CD4-positive, alpha-beta T cell treated with Interleukin-4 for 4 hours (primary cell): Measurements from ENCODE around the gene C1QL4.
"Not testable (repeated sequence)": the region's sequence is repeated elsewhere in the genome, so short reads cannot be mapped to it uniquely, and the experiment has no call there.

Experiments
- DNase-seq: peaks from one replicate; pipeline ENCODE4 v3.0.0-alpha.2; 2020

The C1QL4 gene

DNA sequence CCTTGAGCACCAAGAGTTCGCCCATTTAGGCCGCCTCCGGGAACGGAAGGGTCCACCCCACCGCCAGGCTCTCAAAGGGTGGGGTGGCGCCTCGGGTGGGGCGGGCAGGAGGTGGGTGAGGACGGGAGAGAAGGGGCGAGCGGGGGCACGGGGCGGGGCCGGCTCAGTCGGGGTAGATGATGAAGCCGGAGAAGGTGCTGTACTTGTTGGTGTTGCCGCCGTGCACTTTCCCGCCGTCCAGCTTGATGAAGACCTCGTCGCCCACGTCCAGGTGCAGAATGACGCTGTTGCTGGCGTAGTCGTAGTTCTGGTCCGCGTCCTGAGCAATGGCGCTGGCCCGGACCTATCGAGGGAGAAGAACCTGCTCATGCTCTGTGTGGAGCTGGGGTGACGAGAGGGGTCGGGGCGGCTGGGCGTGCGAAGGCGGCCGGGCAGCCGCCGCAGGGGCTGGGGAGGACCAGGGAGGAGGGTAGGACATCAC, 4.1 kb downstream of the C1QL4 start:
- DNase-seq = no peak

DNA sequence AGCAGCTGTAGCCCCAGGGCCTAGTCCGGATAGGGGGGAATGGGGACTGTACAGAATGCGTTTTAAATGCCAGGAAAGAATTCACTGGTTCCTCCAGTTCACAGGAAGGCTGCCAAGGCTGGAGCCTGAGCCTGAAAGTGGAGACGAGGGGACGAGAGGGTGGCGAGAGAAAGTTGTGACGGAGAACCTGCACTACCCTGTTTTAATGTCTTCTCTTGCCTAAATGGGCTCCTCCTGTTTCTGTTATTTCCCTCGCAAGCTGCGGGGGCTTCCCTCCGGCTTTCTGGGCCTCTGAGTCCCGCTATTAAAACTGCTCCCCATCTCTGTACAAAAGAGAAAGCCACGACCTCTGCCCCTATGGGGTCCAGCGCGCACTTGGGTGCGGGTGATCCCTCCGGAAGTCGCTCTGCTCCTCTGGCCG, 4.5 kb downstream of the C1QL4 start:
- DNase-seq = no peak

DNA sequence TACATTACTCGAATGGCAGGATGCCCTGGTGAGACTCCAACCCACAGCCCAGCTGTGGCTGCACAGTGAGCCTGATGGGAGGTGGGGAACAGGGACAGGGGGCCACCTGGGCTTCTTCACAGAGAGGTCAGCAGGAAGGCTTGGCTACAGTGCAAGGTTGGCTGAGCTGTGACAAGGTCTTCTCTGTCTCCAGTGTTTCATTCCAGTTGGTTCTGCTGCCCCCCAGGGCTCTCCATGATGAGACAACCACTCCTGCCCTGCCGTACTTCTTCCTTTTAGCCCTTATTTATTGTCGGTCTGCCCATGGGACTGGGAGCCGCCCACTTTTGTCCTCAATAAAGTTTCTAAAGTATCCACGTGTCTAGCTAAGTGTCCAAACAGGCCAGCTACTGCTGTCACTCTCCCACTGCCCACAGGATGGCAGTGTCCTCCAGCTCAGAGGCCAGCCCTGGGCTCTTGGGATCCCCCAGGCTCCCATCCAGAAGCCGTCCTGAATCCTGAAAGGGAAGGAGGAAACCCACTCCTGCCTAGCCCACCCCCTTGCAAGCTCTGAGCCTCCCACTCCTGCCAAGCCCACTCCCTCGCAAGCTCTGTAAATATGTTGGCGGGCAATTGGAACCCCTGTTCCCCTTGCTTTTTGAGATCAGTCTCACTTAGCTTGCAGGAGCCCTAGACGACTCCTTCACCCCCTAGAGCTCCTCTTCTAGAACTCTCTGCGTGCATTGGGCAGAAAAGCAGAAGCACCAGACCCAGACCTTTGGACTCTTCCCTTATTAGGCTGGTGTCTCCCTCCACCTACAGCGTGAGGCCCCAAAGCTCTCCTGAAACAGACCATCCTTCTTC, 5.4 kb downstream of the C1QL4 start:
- no peak for DNase-seq

DNA sequence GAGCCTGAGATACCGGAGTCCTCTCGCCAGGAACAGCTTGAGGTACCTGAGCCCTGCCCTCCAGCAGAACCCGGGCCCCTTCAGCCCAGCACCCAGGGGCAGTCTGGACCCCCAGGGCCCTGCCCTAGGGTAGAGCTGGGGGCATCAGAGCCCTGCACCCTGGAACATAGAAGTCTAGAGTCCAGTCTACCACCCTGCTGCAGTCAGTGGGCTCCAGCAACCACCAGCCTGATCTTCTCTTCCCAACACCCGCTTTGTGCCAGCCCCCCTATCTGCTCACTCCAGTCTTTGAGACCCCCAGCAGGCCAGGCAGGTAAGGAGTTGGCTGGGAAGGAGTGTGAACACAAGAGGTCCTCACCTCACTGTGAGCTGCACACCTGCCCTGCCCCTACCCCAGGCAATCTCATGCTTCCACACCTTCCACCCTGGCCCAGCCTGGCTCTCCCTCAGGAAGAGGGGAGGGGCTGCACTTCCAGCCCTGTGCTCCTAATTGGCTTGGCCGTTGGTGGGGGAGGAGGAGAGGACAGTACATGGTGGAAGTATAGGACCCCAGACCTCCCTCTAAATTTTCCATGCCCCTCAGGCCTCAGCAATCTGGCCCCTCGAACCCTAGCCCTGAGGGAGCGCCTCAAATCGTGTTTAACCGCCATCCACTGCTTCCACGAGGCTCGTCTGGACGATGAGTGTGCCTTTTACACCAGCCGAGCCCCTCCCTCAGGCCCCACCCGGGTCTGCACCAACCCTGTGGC, 6.2 kb downstream of the C1QL4 start:
- no peak for DNase-seq

DNA sequence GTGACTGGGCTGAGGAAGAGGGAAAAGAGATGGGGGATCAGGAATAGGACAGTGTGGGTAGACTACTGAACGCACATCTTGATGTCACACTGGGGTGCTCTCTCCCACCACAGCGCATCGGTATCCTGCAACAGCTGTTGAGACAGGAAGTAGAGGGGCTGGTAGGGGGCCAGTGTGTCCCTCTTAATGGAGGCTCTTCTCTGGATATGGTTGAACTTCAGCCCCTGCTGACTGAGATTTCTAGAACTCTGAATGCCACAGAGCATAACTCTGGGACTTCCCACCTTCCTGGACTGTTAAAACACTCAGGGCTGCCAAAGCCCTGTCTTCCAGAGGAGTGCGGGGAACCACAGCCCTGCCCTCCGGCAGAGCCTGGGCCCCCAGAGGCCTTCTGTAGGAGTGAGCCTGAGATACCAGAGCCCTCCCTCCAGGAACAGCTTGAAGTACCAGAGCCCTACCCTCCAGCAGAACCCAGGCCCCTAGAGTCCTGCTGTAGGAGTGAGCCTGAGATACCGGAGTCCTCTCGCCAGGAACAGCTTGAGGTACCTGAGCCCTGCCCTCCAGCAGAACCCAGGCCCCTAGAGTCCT, 6.9 kb downstream of the C1QL4 start:
- no peak for DNase-seq

DNA sequence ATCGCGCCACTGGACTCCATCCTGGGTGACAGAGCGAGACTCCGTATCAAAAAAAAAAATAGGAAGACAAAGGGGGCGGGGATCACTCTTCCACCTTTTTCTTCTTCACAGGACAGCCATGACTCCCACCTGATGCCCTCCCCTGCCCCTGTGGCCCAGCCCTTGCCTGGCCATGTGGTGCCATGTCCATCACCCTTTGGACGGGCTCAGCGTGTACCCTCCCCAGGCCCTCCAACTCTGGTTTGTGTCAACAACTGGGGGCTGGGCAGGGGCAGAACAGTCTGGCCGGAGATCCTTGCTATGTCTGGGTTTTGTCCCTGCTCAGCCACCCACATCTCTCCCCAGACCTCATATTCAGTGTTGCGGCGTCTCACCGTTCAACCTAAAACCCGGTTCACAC, 8.2 kb downstream of the C1QL4 start:
- DNase-seq = no peak

DNA sequence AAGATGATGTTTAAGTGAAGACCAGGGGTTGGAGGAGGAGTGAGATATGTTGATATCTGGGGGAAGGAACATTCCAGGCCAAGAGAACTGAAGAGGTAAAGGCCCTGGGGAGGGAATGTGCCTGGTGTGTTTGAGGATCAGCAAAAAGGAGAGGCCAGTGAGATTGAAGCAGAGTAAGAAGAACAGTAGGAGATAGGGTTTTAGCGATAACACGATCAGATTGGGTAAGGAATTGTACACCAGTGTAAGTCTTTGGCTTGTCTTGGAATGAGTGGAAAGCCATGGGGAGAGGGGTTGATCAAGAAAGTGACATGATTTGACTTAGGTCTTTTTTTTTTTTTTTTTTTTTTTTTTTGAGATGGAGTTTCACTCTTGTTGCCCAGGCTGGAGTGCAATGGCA, 9.1 kb downstream of the C1QL4 start:
- DNase-seq = no peak

DNA sequence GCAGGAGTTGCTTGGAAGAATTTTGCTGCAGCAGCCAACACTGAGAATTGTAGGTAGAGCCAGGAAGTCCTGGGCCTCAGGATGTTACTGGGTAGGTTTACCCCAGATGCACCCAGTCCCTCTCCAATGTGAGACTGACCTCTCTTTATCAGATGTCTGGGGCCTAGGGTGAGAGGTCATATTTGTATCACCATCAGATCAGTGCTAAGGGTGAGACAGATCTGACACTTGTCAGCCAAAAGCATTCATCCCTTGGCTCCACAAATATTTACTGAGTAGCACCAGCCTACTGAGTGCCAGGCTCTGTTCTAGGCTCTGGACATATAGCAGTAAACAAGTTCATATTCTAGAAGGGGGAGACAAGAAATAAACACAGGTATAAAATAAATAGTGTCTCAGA, 9.6 kb downstream of the C1QL4 start:
- DNase-seq = no peak

DNA sequence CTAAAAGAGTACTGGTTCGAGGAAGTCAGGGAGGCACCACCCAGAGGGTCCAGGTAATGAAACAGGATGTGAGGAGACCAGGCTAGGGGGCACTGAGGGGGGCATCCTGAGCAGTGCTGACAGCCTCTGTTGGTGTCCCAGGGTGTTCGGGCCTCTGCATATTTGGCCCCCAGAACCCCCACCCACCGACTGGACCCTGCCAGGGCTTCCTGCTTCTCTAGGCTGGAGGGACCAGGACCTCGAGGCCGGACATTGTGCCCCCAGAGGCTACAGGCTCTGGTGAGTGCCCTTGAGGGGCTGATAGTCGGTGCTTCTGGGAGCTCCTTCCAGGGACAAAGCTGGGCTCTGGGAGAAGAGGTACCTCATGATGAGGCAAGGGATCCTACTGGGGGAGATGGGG, 11.4 kb downstream of the C1QL4 start:
- DNase-seq = no peak

DNA sequence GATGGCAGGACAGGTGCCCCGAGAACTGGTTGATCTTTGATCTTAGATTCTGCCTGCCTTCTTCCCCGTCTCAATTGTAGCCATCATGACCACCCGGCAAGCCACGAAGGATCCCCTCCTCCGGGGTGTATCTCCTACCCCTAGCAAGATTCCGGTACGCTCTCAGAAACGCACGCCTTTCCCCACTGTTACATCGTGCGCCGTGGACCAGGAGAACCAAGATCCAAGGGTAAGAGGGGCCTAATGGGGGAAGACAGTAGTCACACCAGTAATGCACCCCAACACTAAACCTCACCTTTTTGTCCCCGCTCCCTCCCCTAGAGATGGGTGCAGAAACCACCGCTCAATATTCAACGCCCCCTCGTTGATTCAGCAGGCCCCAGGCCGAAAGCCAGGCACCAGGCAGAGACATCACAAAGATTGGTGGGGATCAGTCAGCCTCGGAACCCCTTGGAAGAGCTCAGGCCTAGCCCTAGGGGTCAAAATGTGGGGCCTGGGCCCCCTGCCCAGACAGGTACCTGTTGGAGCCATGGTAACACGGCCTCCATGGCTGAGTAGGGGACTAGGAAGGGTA, 13.4 kb downstream of the C1QL4 start:
- no peak for DNase-seq

DNA sequence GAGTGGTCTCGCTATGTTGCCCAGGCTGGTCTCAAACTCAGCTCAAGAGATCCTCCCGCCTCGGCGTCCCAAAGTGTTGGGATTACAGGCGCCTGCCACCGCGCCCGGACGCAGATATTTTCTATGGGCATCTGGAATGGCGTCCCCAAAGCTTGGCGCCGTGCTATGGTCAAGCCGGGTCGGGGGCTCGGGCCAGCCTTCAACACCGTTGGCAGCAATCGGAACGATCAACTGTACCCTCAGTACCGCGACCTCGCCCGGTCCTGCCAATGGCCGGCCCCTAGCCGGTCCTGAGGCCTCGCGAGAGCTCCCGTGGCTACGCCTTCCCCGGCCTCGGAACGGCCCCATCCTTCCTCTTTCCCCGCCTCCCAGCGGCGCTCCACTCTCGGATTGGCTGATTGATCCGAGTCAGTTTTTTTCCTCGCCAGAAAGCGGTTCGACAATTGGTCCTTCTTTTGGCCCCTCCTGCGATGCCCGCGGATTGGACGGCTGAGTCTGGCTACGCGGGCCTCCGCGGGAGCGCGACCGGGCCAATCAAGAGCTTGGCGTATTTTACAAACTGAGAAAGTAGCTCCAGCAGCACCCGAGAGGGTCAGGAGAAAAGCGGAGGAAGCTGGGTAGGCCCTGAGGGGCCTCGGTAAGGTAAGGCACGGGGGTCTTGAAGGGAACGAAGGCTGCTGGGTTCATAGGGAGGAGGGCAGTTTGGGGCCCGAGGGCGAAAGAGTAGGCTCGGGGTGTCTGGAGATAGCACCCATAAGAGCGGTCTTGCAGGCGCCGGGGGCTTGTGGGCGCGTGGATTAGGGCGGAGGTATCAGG, 14.1 kb downstream of the C1QL4 start, which contains the start of gene TROAP:
Gene TROAP (plus strand): TSS at position 548 of the 816 bp plus-strand sequence. CDS start 354 bp downstream, outside the sequence.
- DNase-seq = peak; percentile 98

DNA sequence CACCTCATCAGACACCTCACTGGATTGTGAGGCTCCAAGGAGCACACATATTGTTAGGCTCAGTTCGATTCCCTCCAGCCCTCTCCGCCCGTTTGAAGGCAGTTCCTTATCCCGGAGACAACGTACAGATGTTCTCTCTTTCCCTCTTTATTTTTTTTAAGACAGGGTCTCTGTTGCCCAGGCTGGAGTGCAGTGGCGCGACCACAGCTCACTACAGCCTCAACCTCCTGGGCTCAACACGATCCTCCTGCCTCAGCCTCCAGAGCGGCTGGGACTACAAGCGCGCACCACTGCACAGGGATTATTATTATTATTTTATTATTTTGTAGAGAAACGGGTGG, 14.7 kb downstream of the C1QL4 start:
- no peak for DNase-seq

DNA sequence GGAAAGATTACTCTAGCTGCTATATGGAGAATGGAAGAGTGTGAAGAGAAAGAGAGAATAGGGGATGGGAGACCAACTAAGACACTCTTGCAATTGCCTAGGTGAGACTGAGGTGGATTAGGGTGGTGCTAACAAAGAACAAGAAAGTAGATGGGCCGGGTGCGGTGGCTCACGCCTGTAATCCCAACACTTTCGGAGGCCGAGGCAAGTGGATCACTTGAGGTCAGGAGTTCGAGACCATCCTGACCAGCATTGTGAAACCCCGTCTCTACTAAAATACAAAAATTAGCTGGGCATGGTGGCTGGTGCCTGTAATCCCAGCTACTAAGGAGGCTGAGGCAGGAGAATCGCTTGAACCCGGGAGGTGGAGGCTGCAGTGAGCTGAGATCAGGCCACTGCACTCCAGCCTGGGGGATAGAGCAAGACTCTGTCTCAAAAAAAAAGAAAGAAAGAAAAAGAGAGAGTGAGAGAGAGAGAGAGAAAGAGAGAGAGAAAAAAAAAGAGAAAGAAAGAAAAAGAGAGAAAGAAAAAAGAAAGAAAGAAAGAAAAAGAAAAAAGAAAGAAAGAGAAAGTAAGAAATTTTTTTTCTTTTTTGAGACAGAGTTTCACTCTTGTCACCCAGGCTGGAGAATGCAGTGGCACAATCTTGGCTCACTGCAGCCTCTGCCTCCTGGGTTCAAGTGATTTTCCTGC, 16.4 kb downstream of the C1QL4 start:
- DNase-seq = not testable (repeated sequence)

DNA sequence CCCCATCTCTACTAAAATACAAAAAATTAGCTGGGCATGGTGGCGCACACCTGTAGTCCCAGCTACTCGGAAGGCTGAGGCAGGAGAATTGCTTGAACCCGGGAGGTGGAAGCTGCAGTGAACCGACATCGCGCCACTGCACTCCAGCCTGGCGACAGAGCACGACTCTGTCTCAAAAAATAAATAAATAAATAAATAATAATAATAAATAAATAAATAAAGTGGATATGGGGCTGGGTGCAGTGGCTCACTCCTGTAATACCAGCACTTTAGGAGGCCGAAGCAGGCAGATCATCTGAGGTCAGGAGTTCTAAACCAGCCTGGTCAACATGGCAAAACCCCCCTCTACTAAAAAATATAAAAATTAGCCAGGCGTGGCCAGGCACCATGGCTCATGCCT, 19.9 kb downstream of the C1QL4 start:
- DNase-seq = not testable (repeated sequence)

DNA sequence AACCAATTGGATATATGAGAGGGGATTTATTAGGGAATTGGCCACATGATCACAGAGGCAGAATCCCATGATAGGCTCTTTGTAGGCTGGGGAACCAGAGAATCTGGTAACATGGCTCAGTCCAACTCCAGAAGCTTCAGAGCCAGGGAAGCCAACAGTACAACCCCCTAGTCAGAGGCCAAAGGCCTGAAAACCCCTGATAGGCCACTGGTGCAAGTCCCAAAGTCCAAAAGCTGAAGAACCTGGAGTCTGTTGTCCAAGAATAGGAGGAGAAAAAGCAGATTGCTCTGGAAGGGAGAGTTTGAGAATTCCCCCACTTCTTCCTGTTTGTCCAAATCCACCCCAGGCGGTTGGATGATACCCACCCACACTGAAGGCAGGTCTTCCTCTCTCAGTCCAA, 22.2 kb downstream of the C1QL4 start:
- no peak for DNase-seq

DNA sequence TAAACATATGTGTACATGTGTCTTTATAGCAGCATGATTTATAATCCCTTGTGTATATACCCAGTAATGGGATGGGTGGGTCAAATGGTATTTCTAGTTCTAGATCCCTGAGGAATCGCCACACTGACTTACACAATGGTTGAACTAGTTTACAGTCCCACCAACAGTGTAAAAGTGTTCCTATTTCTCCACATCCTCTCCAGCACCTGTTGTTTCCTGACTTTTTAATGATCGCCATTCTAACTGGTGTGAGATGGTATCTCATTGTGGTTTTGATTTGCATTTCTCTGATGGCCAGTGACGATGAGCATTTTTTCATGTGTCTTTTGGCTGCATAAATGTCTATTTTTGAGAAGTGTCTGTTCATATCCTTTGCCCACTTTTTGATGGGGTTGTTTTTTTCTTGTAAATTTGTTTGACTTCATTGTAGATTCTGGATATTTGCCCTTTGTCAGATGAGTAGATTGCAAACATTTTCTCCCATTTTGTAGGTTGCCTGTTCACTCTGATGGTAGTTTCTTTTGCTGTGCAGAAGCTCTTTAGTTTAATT, 26.5 kb downstream of the C1QL4 start:
- not testable (repeated sequence) for DNase-seq

DNA sequence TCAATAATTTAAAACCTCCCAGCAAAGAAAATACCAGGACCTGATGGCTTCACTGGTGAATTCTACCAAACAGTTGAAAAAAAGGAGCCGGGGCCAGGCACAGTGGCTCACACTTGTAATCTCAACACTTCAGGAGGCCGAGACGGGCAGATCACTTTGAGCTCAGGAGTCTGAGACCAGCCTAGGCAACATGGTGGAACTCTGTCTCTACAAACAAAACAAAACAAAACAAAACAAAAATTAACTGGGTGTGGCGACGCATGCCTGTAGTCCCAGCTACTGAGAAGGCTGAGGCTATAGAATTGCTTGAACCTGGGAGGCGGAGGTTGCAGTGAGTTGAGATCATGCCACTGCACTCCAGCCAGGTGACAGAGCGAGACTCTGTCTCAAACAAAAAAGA, 27.6 kb downstream of the C1QL4 start:
- DNase-seq = no peak

DNA sequence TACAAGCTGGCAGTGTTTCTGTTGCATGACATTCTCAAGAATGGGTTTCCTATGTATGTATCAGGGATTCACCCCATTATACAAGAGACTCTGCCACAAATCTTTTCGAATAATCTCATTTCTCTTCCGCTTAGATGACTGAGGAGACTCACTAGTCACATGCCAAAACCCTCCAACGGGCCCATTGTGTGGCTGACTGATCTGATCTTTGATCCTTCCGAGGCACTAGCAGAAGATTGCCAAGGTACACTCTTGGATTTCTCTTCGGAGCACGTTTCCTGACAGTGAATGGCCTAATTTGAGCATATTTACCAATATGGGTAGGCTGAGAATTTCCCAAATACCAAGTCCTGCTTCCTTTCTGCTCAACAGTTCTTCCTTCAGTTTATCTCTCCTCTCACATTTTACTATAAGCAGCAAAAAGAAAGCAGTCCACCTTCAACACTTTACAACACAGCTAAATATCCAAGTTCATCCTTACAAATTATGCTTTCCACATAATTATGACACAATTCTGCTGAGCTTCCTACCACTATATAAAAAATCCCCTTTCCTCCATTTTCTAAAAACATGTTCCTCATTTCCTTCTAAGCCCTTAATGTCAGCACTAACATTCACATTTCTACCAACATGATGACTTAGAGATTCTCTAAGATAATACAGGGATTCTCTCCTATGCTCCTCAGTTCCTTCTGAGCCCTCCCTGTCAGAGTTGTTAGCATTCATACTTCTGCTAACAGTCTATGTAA, 31.1 kb downstream of the C1QL4 start:
- no peak for DNase-seq

DNA sequence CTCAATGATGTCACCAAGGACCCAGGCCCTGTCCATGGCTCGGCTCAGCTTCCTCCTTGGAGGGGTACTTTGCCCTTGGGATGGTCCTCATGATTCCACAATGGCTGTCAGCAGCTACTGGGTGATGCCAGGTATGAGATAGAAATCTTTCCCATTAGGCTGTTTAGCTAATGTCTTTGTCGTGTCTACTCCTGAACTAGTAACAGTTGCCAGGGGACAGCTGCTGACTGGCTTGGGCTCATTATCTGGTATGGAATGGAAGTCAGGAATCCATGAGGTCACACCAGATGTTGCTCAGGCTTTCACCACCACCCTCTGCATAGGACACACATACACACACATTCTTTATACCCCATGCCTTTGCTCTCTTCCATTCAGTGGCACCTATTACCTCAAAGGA, 32.8 kb downstream of the C1QL4 start:
- no peak for DNase-seq

DNA sequence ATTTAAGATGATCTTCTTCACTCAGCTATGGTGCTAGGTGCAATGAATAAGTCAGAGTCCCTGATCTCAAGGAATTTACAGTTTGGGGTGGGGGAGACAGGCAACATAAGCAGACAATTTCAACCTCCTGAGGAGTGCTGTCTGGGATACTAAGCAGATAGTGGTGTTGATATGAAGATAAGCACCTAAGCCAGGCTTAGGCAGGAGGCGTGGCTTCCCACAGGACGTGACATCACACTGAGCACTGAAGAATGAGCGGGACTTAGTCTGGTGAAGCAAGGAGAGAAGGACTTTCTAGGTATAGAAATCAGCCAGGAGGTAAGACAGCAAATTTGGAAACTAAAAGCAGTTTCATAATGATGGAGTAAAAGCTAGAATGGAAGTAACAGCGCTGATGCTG, 35.2 kb downstream of the C1QL4 start:
- no peak for DNase-seq

DNA sequence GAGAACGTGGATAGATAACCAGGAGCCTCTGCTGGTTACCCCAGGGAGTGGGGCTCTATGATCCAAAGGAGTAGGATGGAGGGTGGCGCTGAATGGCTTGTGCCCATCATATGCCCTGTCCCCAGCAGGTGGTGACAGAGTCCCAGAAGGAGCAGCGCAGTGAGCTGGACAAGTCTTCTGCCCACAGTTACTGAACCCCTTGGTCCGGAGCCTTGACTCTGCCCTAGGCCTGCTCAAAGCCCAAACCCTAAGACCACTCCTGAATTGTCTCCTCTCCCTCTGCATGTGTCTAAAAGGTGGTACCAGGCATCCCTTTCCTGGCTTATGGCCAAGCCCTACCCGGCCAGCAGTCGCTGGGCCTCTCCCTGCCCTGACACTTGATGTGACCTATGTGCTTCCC, 38.8 kb downstream of the C1QL4 start:
- DNase-seq = no peak
